Skeletal muscle tissue (tissue), 4 donors: ENCODE data around the gene FADS1. TPM values are rescaled to one million over a fixed set of nuclear protein-coding genes. Genes with fewer than 3 reads are reported as not detected.

Experiments used
- H3K27ac ChIP-seq: one replicate; pipeline ENCODE4 v1.7.0; 2013; ENCODE audit warnings: mild to moderate bottlenecking, low read depth, low read length, inconsistent platforms
- H3K27me3 ChIP-seq, 3 donors: one replicate each; pipeline ENCODE4 v1.7.0; 2013; ENCODE audit warnings: low read length in 3 of 3; ENCODE audit not compliant: control insufficient read depth in 3 of 3, insufficient read depth in 3 of 3
- H3K36me3 ChIP-seq, 3 donors: one replicate each; pipeline ENCODE4 v1.7.0; 2013; ENCODE audit warnings: low read length in 3 of 3; ENCODE audit not compliant: control insufficient read depth in 3 of 3, insufficient read depth in 3 of 3
- H3K4me1 ChIP-seq, 3 donors: one replicate each; pipeline ENCODE4 v1.7.0; 2013; ENCODE audit warnings: low read length in 3 of 3, mild to moderate bottlenecking in 3 of 3; ENCODE audit not compliant: control insufficient read depth in 3 of 3, insufficient read depth in 3 of 3
- H3K4me3 ChIP-seq, 3 donors: one replicate each; pipeline ENCODE4 v1.7.0; 2013; ENCODE audit warnings: low read length in 3 of 3
- H3K9ac ChIP-seq, 3 donors: one replicate each; pipeline ENCODE4 v1.7.0; 2013; ENCODE audit warnings: low read length in 3 of 3, mild to moderate bottlenecking in 3 of 3, moderate library complexity in 2 of 3, low read depth in 1 of 3
- H3K9me3 ChIP-seq, 3 donors: one replicate each; pipeline ENCODE4 v1.7.0; 2013; ENCODE audit warnings: low read length in 3 of 3; ENCODE audit not compliant: control insufficient read depth in 3 of 3
- total RNA-seq: library from RNA; depleted of rRNA; stranded (reverse); fragments of >200 nt; gene quantifications from one replicate; pipeline ENCODE4 v1.2.3, GENCODE V29; 2014
- donor health status: Osteomylitis.

FADS1 gene
- total RNA-seq, 1 donor from 2014 or later, result 16.2 TPM

DNA sequence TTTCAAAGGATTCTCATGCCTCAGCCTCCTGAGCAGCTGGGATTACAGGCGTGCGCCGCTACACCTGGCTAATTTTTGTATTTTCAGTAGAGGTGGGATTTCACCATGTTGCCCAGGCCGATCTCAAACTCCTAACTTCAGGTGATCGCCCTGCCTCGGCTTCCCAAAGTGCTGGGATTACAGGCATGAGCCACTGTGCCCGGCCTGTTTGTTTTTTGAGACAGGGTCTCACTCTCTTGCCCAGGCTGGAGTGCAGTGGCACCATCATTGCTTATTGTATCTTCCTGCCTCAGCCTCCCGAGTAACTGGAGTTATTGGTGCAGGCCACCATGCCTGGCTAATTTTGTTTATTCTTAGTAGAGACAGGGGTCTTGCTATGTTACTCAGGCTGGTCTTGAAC lies 19.4 kb upstream of the FADS1 start:
- Histone ChIP-seq H3K4me1 (peaks cover 11 to 28% (median 23%) of the 10 kb centered on the region in 3 donors), H3K27ac (no peak overlapping the region)

DNA sequence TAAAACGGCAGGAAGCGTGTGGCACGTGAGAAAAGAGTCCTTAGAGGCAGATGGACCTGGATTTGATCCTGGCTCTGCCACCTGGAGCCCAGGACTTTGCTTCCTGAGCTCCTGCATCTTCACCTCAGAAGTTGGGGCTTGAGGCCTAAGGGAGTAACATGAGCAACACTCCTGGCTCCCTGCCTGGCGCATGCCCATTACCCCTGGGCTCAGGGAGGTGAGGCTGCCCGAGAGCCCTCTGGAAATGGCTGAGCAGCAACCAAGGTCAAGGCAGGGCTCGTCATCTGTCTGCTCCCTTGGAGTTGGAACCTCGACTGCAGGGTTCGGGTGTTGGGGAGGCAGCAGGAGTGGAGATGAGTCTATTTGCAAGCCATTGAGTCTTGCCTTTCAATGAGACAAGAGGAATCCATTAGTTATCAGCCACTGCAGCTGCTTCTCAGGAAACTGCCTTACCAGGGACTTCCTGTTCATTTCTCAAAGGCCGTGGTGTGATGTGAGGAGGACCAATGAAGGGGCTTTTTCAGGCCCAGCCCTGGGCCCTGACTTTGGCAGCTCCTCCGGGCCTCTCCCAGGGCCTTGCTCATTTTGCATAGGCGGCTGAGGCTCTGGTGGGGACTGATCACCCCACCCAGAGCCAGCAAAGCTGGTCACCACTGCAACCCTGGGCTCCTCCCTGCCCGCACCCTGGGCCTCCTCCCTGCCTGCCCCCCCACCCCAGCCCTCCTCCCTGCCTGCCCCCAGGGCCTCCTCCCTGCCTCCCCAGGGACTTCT lies 17.7 kb upstream of the FADS1 start:
- Histone ChIP-seq H3K36me3 (peaks cover 0 to 4% (median 4%) of the 10 kb centered on the region in 3 donors), H3K4me3 (peak overlapping the region in 1 of 3 donors; percentile 41), H3K27me3 (peaks cover 5 to 9% (median 8%) of the 10 kb centered on the region in 3 donors), H3K9ac (peak overlapping the region in 1 of 3 donors; percentile 40), H3K27ac (peak overlapping the region; percentile 56), H3K4me1 (peaks cover 11 to 34% (median 32%) of the 10 kb centered on the region in 3 donors), H3K9me3 (no peaks in the 10 kb centered on the region)

More for the DNA sequence above, 19.4 kb upstream of the FADS1 start:
- Histone ChIP-seq H3K36me3 (peaks cover 7 to 16% (median 12%) of the 10 kb centered on the region in 3 donors), H3K9me3 (no peaks in the 10 kb centered on the region), H3K9ac (no peak overlapping the region), H3K27me3 (peaks cover 5 to 8% (median 7%) of the 10 kb centered on the region in 3 donors), H3K4me3 (no peak overlapping the region)

DNA sequence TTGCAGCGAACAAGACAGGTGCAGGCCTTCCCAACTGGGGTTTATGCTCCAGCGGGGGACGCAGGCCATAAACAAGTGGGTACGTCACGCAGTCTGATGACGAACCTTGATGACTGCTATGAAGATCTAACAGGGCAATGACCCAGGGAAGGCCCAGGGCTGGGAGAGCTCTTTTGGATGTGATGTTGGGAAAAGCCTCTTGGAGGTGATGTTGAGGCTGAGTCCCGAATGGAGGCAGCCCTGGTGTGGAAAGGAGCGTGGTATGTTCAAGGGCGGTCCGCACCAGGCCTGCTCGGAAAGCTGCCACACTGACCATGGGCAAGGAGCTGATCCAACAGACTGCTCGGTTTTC lies 17.1 kb upstream of the FADS1 start:
- peaks cover 13 to 40% (median 37%) of the 10 kb centered on the region in 3 donors for H3K4me1 ChIP-seq
- peaks cover 0 to 4% (median 4%) of the 10 kb centered on the region in 3 donors for H3K36me3 ChIP-seq
- H3K9ac ChIP-seq, result peak overlapping the region in 1 of 3 donors; percentile 40
- peaks cover 5 to 13% (median 8%) of the 10 kb centered on the region in 3 donors for H3K27me3 ChIP-seq
- H3K4me3 ChIP-seq, result peak overlapping the region in 1 of 3 donors; percentile 41
- H3K27ac ChIP-seq, result peak overlapping the region; percentile 56
- H3K9me3 ChIP-seq, result no peaks in the 10 kb centered on the region

DNA sequence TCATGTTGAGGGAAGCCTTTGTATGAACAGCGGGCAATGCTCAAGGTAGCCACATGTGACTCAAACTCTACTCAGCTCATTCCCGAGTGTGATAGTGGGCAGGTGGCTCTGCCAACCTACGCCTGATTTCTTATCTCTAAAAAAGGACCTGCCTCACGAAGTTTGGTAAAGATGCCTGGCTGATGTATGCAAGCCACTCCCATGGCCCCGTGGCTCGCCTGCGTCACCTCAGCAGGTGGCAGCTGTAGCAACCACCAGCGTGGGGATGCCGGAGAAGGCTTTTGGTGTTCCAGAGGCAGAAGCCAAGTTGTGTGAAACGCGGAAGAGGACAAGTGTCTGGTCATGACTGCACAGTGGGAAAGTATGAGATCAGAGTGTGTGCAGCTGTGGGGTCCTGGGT lies 16.7 kb upstream of the FADS1 start:
- peaks cover 0 to 4% (median under 1%) of the 10 kb centered on the region in 3 donors for H3K36me3 ChIP-seq
- no peak overlapping the region for H3K4me3 ChIP-seq
- H3K27ac ChIP-seq, result no peak overlapping the region
- no peaks in the 10 kb centered on the region for H3K9me3 ChIP-seq
- peaks cover 7 to 17% (median 10%) of the 10 kb centered on the region in 3 donors for H3K27me3 ChIP-seq
- peaks cover 17 to 43% (median 39%) of the 10 kb centered on the region in 3 donors for H3K4me1 ChIP-seq
- no peak overlapping the region for H3K9ac ChIP-seq

DNA sequence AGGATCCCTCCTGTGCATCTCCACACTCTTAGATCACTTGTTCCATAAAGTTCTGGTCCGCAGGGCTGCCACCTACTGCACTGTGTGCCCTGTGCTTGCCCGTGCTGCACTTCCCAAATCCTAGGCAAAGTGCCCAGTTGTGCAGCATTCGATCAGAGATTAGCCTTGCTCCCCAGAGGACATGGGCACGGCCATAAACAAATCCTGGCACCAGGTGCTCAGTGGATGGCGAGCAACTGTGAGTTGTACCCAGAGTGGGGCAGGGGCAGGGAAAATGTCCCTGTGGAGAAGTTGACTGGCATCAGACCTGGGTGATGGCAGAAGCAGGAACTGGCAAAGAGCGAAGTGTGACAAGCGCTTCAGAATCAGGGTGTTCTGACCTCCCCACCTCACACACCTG lies 16.0 kb upstream of the FADS1 start:
- Histone ChIP-seq H3K27ac (no peak overlapping the region), H3K4me1 (peaks cover 21 to 47% (median 41%) of the 10 kb centered on the region in 3 donors), H3K36me3 (peaks cover 0 to 3% (median 0%) of the 10 kb centered on the region in 3 donors), H3K27me3 (peaks cover 11 to 21% (median 12%) of the 10 kb centered on the region in 3 donors), H3K9me3 (no peaks in the 10 kb centered on the region), H3K9ac (no peak overlapping the region), H3K4me3 (no peak overlapping the region)

DNA sequence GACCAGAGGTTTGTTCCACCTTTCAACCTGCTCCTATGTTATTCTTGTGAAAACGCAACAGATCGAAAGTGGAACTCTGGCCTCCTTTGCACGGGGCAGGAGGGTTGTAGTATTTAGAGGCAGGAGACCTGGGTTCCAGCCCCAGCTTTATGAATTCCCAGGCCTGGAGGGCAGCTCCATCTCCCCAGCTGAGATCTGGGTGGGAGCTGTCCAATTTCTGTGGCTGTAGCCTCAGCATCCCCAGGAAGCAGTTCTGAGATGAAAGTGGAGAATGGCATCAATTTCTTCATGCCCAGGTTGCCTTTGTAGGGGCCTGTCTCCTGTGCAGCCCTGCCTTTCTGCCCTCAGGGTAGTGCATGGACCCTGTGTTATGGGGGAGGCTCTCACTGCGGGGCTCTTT lies 15.4 kb upstream of the FADS1 start:
- H3K4me1 ChIP-seq, result peaks cover 21 to 49% (median 44%) of the 10 kb centered on the region in 3 donors
- H3K9ac ChIP-seq, result no peak overlapping the region
- no peaks in the 10 kb centered on the region for H3K9me3 ChIP-seq
- no peak overlapping the region for H3K27ac ChIP-seq
- peaks cover 0 to 3% (median 0%) of the 10 kb centered on the region in 3 donors for H3K36me3 ChIP-seq
- H3K27me3 ChIP-seq, result peaks cover 12 to 26% (median 12%) of the 10 kb centered on the region in 3 donors
- no peak overlapping the region for H3K4me3 ChIP-seq

DNA sequence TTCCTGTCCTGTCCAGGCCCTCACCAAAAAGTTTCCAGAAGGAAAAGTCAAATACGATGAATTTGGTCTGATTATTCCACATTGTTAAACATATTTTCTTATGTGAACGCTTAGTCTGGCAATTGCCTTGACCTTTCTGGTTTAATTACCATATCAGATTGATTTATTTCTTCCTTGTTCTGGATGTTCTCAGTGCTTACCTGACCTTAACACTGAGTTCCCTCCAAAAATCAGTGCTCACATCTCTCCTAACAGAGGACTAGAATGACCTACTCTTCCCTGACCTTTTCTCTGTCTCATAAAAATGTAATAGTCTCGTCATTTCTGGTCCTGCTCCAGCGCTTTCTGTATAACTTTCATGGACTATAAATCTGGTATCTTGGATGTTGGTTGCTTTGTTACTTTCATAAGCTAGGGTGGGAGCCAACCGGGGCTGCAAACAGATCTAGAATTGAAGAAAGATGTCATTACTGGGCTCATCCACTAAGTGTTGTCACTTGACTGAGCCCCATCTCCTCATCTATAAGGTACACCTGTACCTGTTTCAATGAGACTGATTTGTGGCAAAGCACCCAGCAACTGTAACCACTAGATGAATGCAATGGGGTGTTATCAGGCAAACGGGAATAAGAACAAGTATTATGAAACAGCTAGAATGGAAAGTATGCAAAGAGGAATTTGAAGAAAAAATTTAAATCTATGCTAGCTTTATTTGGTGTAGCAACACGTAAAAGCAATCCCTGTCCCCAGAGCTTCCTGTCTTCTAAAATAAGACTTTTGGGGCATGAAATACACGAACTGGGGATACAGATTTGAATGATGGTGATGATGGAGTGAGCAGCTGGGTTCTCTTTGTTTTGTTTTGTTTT lies 13.7 kb upstream of the FADS1 start:
- Histone ChIP-seq H3K36me3 (peaks cover 0 to 3% (median 0%) of the 10 kb centered on the region in 3 donors), H3K9me3 (no peaks in the 10 kb centered on the region), H3K27me3 (peaks cover 12 to 31% (median 16%) of the 10 kb centered on the region in 3 donors), H3K27ac (peak overlapping the region; percentile 76), H3K9ac (no peak overlapping the region), H3K4me1 (peaks cover 21 to 50% (median 48%) of the 10 kb centered on the region in 3 donors), H3K4me3 (peak overlapping the region in 1 of 3 donors; percentile 73)

DNA sequence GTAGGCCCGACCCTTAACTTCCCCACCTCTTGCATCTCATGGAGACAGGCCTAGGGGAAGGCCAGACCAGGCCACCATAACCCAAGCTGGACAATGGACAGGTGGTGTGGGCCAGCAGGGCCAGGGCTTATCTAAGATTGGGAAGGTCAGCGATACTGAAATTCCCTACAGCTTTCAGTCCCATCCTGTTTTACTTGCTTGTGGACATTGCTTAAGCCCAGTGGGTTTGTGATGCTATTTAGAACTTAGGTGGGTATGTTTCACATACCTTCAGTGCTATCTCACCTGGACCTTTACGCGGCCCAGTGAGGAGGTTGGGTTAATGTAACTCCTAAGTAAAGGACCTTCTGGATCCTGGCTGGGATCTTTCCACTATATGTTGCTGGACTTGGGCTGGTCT lies 13.0 kb upstream of the FADS1 start:
- H3K9ac ChIP-seq, result peak overlapping the region in 2 of 3 donors; percentile 72 to 79
- H3K4me3 ChIP-seq, result peak overlapping the region; percentile 69 to 79 (median 73)
- peaks cover 0 to 3% (median 0%) of the 10 kb centered on the region in 3 donors for H3K36me3 ChIP-seq
- no peaks in the 10 kb centered on the region for H3K9me3 ChIP-seq
- peaks cover 21 to 46% (median 45%) of the 10 kb centered on the region in 3 donors for H3K4me1 ChIP-seq
- H3K27me3 ChIP-seq, result peaks cover 12 to 31% (median 16%) of the 10 kb centered on the region in 3 donors
- H3K27ac ChIP-seq, result peak overlapping the region; percentile 76

DNA sequence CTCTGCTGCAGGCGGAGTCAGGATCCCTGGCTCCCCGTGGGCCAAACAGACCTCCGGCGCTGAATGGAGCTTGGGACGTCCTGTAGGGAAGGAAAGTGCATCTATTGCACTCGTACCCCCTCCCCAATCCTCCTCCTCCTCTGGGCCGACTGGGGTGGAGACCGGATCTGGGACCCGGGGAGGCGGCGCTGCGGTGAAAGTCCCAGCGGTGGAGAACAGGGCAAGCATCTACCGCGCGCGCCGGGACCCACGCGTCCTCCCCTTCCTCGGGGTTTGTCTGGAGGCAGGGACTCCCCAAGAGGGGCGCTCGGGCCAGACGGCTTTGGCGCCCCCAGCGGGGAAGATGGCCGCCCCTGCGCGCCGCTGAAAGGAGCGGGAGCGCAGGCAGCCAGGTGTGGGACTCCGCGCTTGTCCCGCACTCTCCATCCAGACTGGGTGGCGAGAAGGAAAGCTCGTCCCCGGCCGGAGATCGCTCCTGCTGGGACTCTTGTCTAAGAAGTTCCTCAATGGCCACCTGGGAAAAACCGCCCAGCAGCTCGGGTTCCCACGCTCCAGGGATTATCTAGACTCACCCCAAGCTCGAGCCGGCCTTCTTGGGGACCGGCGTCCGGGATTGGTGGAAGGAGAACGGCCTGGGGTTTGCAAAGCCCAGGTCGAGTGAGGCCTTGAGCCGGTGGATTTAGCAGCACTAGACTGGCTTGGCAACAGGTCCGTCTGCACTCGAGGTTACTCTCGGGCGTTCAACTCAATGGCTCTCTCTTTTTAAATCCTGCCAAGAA lies 12.0 kb upstream of the FADS1 start:
- Histone ChIP-seq H3K4me3 (peak overlapping the region; percentile 69 to 79 (median 73)), H3K9ac (peak overlapping the region; percentile 48 to 79 (median 72)), H3K4me1 (peaks cover 13 to 38% (median 37%) of the 10 kb centered on the region in 3 donors), H3K27ac (peak overlapping the region; percentile 76), H3K9me3 (no peaks in the 10 kb centered on the region), H3K36me3 (peaks cover 0 to 3% (median 0%) of the 10 kb centered on the region in 3 donors), H3K27me3 (peaks cover 12 to 31% (median 16%) of the 10 kb centered on the region in 3 donors)
